IPS-15b (cell line): ENCODE measurements around the gene MTIF2.
"Not testable (repeated sequence)": the region's sequence is repeated elsewhere in the genome, so short reads cannot be mapped to it uniquely, and the experiment has no call there.

ENCODE experiments used
- H3K27me3 ChIP-seq: one replicate; pipeline ENCODE4 v1.6.1; 2013; ENCODE audit warnings: low read length; ENCODE audit not compliant: control insufficient read depth, insufficient read depth
- H3K36me3 ChIP-seq: one replicate; pipeline ENCODE4 v1.6.1; 2013; ENCODE audit warnings: low read length; ENCODE audit not compliant: control insufficient read depth, insufficient read depth
- H3K4me1 ChIP-seq: one replicate; pipeline ENCODE4 v1.6.1; 2013; ENCODE audit warnings: mild to moderate bottlenecking, low read length; ENCODE audit not compliant: control insufficient read depth, insufficient read depth
- H3K4me3 ChIP-seq: one replicate; pipeline ENCODE4 v1.5.1; 2013; ENCODE audit warnings: low read depth, low read length
- H3K9ac ChIP-seq: one replicate; pipeline ENCODE4 v1.6.1; 2013; ENCODE audit warnings: low read depth, mild to moderate bottlenecking, low read length
- H3K9me3 ChIP-seq: one replicate; pipeline ENCODE4 v1.6.1; 2013; ENCODE audit warnings: mild to moderate bottlenecking, low read length; ENCODE audit not compliant: control insufficient read depth, insufficient read depth

The MTIF2 gene

GRCh38 chr2:55279859-55280424 is 10.9 kb upstream of the MTIF2 start:
- Histone ChIP-seq H3K4me1 (peaks cover 20% of the 10 kb centered on the region), H3K9ac (peak overlapping the region; percentile 54), H3K4me3 (peak overlapping the region; percentile 19)
- H3K36me3 ChIP-seq, H3K9me3 ChIP-seq, H3K27me3 ChIP-seq: not testable (repeated sequence)

- not testable (repeated sequence) for H3K9me3 ChIP-seq, H3K36me3 ChIP-seq, H3K27me3 ChIP-seq
- peaks cover 20% of the 10 kb centered on the region for H3K4me1 ChIP-seq
- peak overlapping the region; percentile 32 for H3K4me3 ChIP-seq
- H3K9ac ChIP-seq = peak overlapping the region; percentile 54
Measured at GRCh38 chr2:55279214-55279835, 10.3 kb upstream of the MTIF2 start.

GRCh38 chr2:55277310-55277709 is 8.3 kb upstream of the MTIF2 start:
- no peak overlapping the region for H3K9ac ChIP-seq
- no peaks in the 10 kb centered on the region for H3K27me3 ChIP-seq
- no peak overlapping the region for H3K4me3 ChIP-seq
- no peaks in the 10 kb centered on the region for H3K9me3 ChIP-seq
- H3K4me1 ChIP-seq = peaks cover 14% of the 10 kb centered on the region
- H3K36me3 ChIP-seq = peaks cover 1% of the 10 kb centered on the region

GRCh38 chr2:55274346-55274745 is 5.3 kb upstream of the MTIF2 start:
- H3K27me3 ChIP-seq, H3K36me3 ChIP-seq, H3K9me3 ChIP-seq: not testable (repeated sequence)

GRCh38 chr2:55269645-55269990 is 587 bp upstream of the MTIF2 start:
- peak overlapping the region; percentile 57 for H3K9ac ChIP-seq
- H3K27me3 ChIP-seq = no peaks in the 10 kb centered on the region
- no peaks in the 10 kb centered on the region for H3K36me3 ChIP-seq
- no peaks in the 10 kb centered on the region for H3K4me1 ChIP-seq
- H3K9me3 ChIP-seq = no peaks in the 10 kb centered on the region
- H3K4me3 ChIP-seq = peak overlapping the region; percentile 88

More at GRCh38 chr2:55274346-55274745, 5.3 kb upstream of the MTIF2 start:
- not testable (repeated sequence) for H3K4me3 ChIP-seq, H3K4me1 ChIP-seq, H3K9ac ChIP-seq

- no peaks in the 10 kb centered on the region for H3K4me1 ChIP-seq
- peak overlapping the region; percentile 82 for H3K9ac ChIP-seq
- H3K36me3 ChIP-seq = peaks cover 3% of the 10 kb centered on the region
- H3K4me3 ChIP-seq = peak overlapping the region; percentile 88
- H3K27me3 ChIP-seq = no peaks in the 10 kb centered on the region
- no peaks in the 10 kb centered on the region for H3K9me3 ChIP-seq
Measured at GRCh38 chr2:55268288-55268906, 634 bp downstream of the MTIF2 start.

- not testable (repeated sequence) for H3K27me3 ChIP-seq, H3K9me3 ChIP-seq
- peaks cover 11% of the 10 kb centered on the region for H3K36me3 ChIP-seq
Measured at GRCh38 chr2:55259586-55259985, 9.4 kb downstream of the MTIF2 start.

GRCh38 chr2:55252832-55253231 is 16.2 kb downstream of the MTIF2 start:
- H3K4me3 ChIP-seq = no peak overlapping the region

More at GRCh38 chr2:55259586-55259985, 9.4 kb downstream of the MTIF2 start:
- H3K4me3 ChIP-seq, H3K9ac ChIP-seq, H3K4me1 ChIP-seq: not testable (repeated sequence)

GRCh38 chr2:55247025-55247424 is 22.0 kb downstream of the MTIF2 start:
- no peaks in the 10 kb centered on the region for H3K27me3 ChIP-seq
- no peak overlapping the region for H3K9ac ChIP-seq
- H3K36me3 ChIP-seq = peaks cover 2% of the 10 kb centered on the region
- H3K9me3 ChIP-seq = no peaks in the 10 kb centered on the region
- no peaks in the 10 kb centered on the region for H3K4me1 ChIP-seq
- no peak overlapping the region for H3K4me3 ChIP-seq

More at GRCh38 chr2:55252832-55253231, 16.2 kb downstream of the MTIF2 start:
- Histone ChIP-seq H3K4me1 (no peaks in the 10 kb centered on the region), H3K36me3 (peaks cover 2% of the 10 kb centered on the region), H3K9me3 (no peaks in the 10 kb centered on the region), H3K9ac (no peak overlapping the region), H3K27me3 (no peaks in the 10 kb centered on the region)

- H3K36me3 ChIP-seq = peaks cover 2% of the 10 kb centered on the region
- H3K27me3 ChIP-seq = no peaks in the 10 kb centered on the region
- H3K4me1 ChIP-seq = no peaks in the 10 kb centered on the region
- H3K4me3 ChIP-seq = no peak overlapping the region
- H3K9me3 ChIP-seq = no peaks in the 10 kb centered on the region
- H3K9ac ChIP-seq = no peak overlapping the region
Measured at GRCh38 chr2:55245411-55245810, 23.6 kb downstream of the MTIF2 start.

- H3K4me3 ChIP-seq = no peak overlapping the region
- H3K9ac ChIP-seq = no peak overlapping the region
- no peaks in the 10 kb centered on the region for H3K36me3 ChIP-seq
- H3K27me3 ChIP-seq = no peaks in the 10 kb centered on the region
- H3K9me3 ChIP-seq = no peaks in the 10 kb centered on the region
- H3K4me1 ChIP-seq = no peaks in the 10 kb centered on the region
Measured at GRCh38 chr2:55242617-55243016, 26.4 kb downstream of the MTIF2 start.

GRCh38 chr2:55241582-55241981 is 27.4 kb downstream of the MTIF2 start:
- not testable (repeated sequence) for H3K9me3 ChIP-seq, H3K27me3 ChIP-seq, H3K9ac ChIP-seq, H3K4me1 ChIP-seq, H3K36me3 ChIP-seq, H3K4me3 ChIP-seq
